Spinal cord (tissue), 10 donors: ENCODE measurements around the gene CATSPERD. TPM values are rescaled to one million over a fixed set of nuclear protein-coding genes. Genes with fewer than 3 reads are reported as not detected.

ENCODE experiments used
- DNase-seq, 6 donors: peaks; one replicate each; pipeline versions ENCODE4 v3.0.0 to v3.0.0-alpha.2; 2013 to 2015; ENCODE audit warnings: low spot score in 6 of 6, low read depth in 4 of 6
- H3K27ac ChIP-seq: one replicate; pipeline ENCODE4 v1.5.1; 2013; ENCODE audit warnings: low read depth, low read length, control low read depth
- H3K27me3 ChIP-seq: one replicate; pipeline ENCODE4 v1.6.1; 2013; ENCODE audit warnings: low read length; ENCODE audit not compliant: control insufficient read depth, insufficient read depth
- H3K36me3 ChIP-seq: one replicate; pipeline ENCODE4 v1.6.1; 2013; ENCODE audit warnings: low read length; ENCODE audit not compliant: control insufficient read depth, insufficient read depth
- H3K4me1 ChIP-seq: one replicate; pipeline ENCODE4 v1.6.1; 2013; ENCODE audit warnings: low read length; ENCODE audit not compliant: control insufficient read depth, insufficient read depth
- H3K4me3 ChIP-seq: one replicate; pipeline ENCODE4 v1.5.1; 2013; ENCODE audit warnings: low read depth, low read length, control low read depth
- H3K9me3 ChIP-seq: one replicate; pipeline ENCODE4 v1.6.1; 2013; ENCODE audit warnings: low read length; ENCODE audit not compliant: control insufficient read depth, insufficient read depth
- WGBS: methylation state at CpG from one replicate; pipeline ENCODE4 v1.1.5; 2013; ENCODE audit warnings: missing lambda C conversion rate; ENCODE audit not compliant: insufficient coverage; 5-methylcytosine and 5-hydroxymethylcytosine counted together
- long read RNA-seq, 4 donors: transcript quantifications; one replicate each; lab custom pipeline, GENCODE V29; 2026
- polyA plus RNA-seq, 2 donors: library from polyadenylated mRNA; unstranded; fragments of 120-200 nt; gene quantifications; one replicate each; pipeline ENCODE4 v1.2.1, GENCODE V29; 2013; ENCODE audit not compliant: insufficient read length in 2 of 2
- total RNA-seq, 2 donors: library from RNA; depleted of rRNA in 1 of 2; stranded (reverse); fragments of 120-200 nt in 1 of 2; fragments of >200 nt in 1 of 2; gene quantifications; one replicate each; pipeline versions ENCODE4 v1.2.3 to v1.2.4, GENCODE V29; 2013 to 2014
- donor health status: healthy.

CATSPERD gene
- total RNA-seq = 1 to 10 TPM in 1 of 2 donors, not detected in 1; 3.6 TPM
- polyA plus RNA-seq = 1 to 10 TPM in 1 of 2 donors, under 1 TPM in 1; 0.59 to 2.8 TPM
- long read RNA-seq, donor 1, partial matches to known transcripts = 0 of 1 reads
- long read RNA-seq, donor 1, other reads (novel, unspliced or antisense) = 0 of 1 reads
- long read RNA-seq, donor 2, partial matches to known transcripts = 0 of 1 reads
- long read RNA-seq, donor 2, other reads (novel, unspliced or antisense) = 0 of 1 reads
- long read RNA-seq, donor 3 = 0 reads
- long read RNA-seq, donor 4 = 0 reads

DNA sequence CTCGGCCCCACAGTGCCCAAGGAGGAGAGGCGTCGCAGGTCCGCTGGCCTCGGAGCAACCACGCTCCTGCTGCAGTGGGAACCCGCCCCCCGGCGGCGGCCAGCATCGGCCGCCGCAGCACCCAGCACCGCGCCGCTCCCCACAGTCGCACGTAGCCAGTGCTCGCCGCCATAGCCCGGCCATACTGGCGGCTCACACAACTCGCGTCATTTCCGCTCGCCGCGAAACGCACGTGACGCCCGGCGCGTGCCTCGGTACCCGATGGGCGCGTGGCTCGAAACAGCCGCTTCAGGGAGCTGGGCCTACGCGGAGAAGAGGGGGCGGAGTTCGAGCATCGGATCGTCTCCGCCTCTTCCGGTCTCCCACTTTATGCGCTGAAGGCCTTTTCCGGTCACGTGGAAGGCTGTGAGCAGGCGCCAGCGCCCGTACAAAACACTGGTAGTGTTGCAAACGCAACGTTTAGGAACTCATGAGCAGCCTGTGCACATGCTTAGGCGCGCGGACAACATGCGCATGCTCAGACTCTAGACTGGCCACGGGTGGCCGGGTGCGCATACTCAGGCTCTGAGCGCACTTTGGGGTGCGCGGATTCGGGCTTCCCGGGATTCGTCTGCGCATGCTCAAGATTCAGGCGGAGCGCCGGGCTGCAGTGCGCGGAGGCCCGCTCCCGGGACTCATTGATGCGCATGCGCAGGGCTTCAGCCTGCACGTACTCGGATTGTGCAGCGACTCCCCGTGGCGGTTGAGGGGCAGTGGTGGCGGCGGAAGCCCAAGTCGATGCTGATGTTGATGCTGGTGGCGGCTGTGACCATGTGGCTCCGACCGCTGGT, at the start of gene CATSPERD, which contains the start of gene LONP1:
CATSPERD (plus strand) TSS at position 677 of the 830 bp plus-strand sequence; CDS start at position 778, 101 bp downstream.
LONP1 (minus strand) TSS at position 186 of the 830 bp plus-strand sequence; CDS start at position 172, 14 bp downstream.
- peak within 1 kb of the TSS; percentile 92 for H3K4me3 ChIP-seq
- peaks cover 29% of the 10 kb centered on the region for H3K4me1 ChIP-seq
- H3K27ac ChIP-seq = peak within 1 kb of the TSS; percentile 97
- peaks cover 12% of the 10 kb centered on the region for H3K36me3 ChIP-seq
- no peaks in the 10 kb centered on the region for H3K9me3 ChIP-seq
- WGBS = under 1% methylated on average over 89 of the region's 90 CpGs
- DNase-seq = peak; percentile 97 to 100 (median 99)
- no peaks in the 10 kb centered on the region for H3K27me3 ChIP-seq

DNA sequence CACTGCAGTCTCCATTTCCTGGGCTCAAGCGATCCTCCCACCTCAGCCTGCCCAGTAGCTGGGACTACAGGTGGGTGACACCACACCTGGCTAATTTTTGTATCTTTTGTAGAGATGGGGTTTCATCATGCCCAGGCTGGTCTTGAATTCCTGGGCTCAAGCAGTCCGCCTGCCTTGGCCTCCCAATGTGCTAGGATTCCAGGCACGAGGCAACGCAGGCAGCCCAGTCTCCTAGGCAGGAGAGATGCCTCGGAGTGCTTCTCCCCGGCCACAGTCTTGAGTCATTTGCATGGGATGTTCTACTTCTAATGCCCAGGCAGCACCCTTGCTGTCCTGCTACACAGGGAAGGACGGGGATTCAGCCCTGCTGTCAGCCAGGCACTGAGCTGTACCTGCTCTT, 48.8 kb upstream of the CATSPERD start:
- Histone ChIP-seq H3K27ac (no peak overlapping the region), H3K27me3 (no peaks in the 10 kb centered on the region), H3K4me3 (no peak overlapping the region), H3K4me1 (peaks cover 3% of the 10 kb centered on the region), H3K9me3 (no peaks in the 10 kb centered on the region), H3K36me3 (peaks cover 76% of the 10 kb centered on the region)
- DNase-seq = no peak
- WGBS = 95% methylated on average over 6 of the region's 7 CpGs

- no peak overlapping the region for H3K27ac ChIP-seq
- H3K4me3 ChIP-seq = no peak overlapping the region
- DNase-seq = no peak
- no peaks in the 10 kb centered on the region for H3K27me3 ChIP-seq
- 93% methylated on average over 9 of the region's 13 CpGs for WGBS
- H3K9me3 ChIP-seq = no peaks in the 10 kb centered on the region
- peaks cover 3% of the 10 kb centered on the region for H3K4me1 ChIP-seq
- peaks cover 76% of the 10 kb centered on the region for H3K36me3 ChIP-seq
Observed at GRCh38 chr19:5672708-5673459, 47.6 kb upstream of the CATSPERD start.

GRCh38 chr19:5673752-5674151, 46.7 kb upstream of the CATSPERD start:
- Histone ChIP-seq H3K36me3 (peaks cover 75% of the 10 kb centered on the region), H3K27me3 (no peaks in the 10 kb centered on the region), H3K9me3 (no peaks in the 10 kb centered on the region), H3K4me3 (no peak overlapping the region), H3K27ac (no peak overlapping the region), H3K4me1 (peaks cover 3% of the 10 kb centered on the region)
- WGBS = 100% methylated on average over 1 of the region's 1 CpG
- no peak for DNase-seq

GRCh38 chr19:5674714-5675113, 45.7 kb upstream of the CATSPERD start:
- Histone ChIP-seq H3K27me3 (no peaks in the 10 kb centered on the region), H3K4me1 (peaks cover 11% of the 10 kb centered on the region), H3K9me3 (no peaks in the 10 kb centered on the region), H3K36me3 (peaks cover 69% of the 10 kb centered on the region), H3K27ac (no peak overlapping the region), H3K4me3 (no peak overlapping the region)
- WGBS = 95% methylated on average over 4 of the region's 5 CpGs
- no peak for DNase-seq

DNA sequence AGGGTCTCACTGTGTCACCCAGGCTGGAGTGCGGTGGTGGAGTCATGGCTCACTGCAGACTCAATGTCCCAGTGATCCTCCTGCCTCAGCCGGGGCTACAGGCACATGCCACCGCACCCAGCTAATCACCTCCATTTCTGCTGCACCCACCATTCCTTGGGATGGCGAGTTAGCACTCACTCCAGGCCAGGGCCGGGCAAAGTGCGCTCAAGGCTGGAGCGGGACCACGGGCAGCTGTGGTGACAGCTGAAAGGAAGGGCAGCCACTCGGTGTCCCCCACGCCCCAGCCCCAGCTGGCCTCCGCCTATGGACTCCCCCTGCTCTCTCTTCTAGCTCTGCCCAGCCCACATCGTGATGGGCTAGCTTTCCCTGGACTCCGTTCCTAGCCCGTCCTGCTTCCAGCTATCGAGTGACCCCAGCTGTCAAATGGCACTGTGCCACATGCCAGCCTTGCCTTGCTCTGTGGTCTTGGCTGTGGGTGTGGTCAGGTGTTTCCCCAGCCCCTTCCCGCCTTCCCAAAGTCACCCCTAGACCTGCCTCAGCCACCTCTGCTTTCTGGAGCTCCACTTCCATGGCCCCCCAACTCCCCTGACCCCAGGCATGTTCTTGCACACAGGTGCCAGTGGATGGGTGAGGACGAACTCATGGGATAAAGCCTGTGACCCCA, 44.2 kb upstream of the CATSPERD start:
- peaks cover 17% of the 10 kb centered on the region for H3K4me1 ChIP-seq
- H3K4me3 ChIP-seq = no peak overlapping the region
- H3K27ac ChIP-seq = no peak overlapping the region
- H3K9me3 ChIP-seq = no peaks in the 10 kb centered on the region
- 82% methylated on average over 15 of the region's 17 CpGs for WGBS
- peaks cover 59% of the 10 kb centered on the region for H3K36me3 ChIP-seq
- H3K27me3 ChIP-seq = no peaks in the 10 kb centered on the region
- no peak for DNase-seq

- WGBS = 84% methylated on average over 11 of the region's 13 CpGs
Observed at GRCh38 chr19:5676772-5677105, 43.7 kb upstream of the CATSPERD start.

GRCh38 chr19:5677136-5677535, 43.3 kb upstream of the CATSPERD start:
- no peak overlapping the region for H3K27ac ChIP-seq
- no peaks in the 10 kb centered on the region for H3K9me3 ChIP-seq
- peaks cover 25% of the 10 kb centered on the region for H3K4me1 ChIP-seq
- 99% methylated on average over 9 of the region's 10 CpGs for WGBS
- H3K36me3 ChIP-seq = peaks cover 50% of the 10 kb centered on the region
- no peak overlapping the region for H3K4me3 ChIP-seq
- DNase-seq = no peak
- H3K27me3 ChIP-seq = no peaks in the 10 kb centered on the region

More at GRCh38 chr19:5676772-5677105, 43.7 kb upstream of the CATSPERD start:
- peaks cover 54% of the 10 kb centered on the region for H3K36me3 ChIP-seq
- no peaks in the 10 kb centered on the region for H3K27me3 ChIP-seq
- H3K4me1 ChIP-seq = peaks cover 21% of the 10 kb centered on the region
- no peak overlapping the region for H3K27ac ChIP-seq
- no peaks in the 10 kb centered on the region for H3K9me3 ChIP-seq
- no peak for DNase-seq
- no peak overlapping the region for H3K4me3 ChIP-seq

DNA sequence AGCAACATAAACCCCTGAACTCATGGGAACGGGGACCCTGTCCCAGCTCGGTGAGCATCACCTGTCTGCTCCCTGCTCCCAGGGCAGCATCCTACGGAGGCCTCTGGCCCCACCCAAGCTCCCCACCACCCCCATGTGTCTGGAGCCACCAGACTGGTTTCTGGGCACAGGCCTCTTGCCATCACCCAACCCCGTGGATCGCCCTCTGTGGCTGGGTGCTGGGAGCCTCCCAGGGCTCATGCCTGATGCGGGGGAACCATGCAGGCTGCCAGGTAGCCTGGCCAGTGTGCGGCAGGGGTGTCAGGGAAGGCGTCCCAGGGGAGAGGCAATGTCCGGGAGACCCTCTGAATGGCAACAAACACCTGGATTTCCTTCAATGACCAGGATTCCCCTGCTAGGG, 42.9 kb upstream of the CATSPERD start:
- Histone ChIP-seq H3K27me3 (no peaks in the 10 kb centered on the region), H3K4me3 (no peak overlapping the region), H3K36me3 (peaks cover 49% of the 10 kb centered on the region), H3K27ac (no peak overlapping the region), H3K9me3 (no peaks in the 10 kb centered on the region), H3K4me1 (peaks cover 29% of the 10 kb centered on the region)
- 91% methylated on average over 9 of the region's 9 CpGs for WGBS
- no peak for DNase-seq
